ENCODE data around the gene PTPRC.
A peak's percentile ranks its signal among the peaks of the same experiment; 100 is the strongest.

PTPRC gene

DNA sequence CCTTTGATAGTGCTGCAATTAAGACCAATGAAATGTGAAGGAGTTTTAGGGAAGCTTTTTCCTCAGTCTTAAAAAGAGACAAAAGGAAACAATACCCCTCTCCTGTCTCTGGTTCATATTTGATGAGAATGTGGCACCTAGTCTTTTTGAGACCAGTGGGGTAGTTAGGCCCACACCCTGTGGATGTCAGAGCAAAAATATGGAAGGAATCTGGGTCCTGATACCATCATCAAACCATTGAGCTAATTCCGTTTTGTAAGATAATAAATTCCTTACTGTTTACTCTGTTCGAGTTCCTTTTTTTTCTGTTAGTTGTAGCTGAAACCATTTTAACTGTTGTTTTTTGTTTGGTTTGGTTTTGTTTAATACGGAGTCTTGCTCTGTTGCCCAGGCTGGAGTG lies 33.3 kb downstream of the PTPRC start:
- DNase-seq (ENCODE audit: low read depth in 2 of 2) = no peak

DNA sequence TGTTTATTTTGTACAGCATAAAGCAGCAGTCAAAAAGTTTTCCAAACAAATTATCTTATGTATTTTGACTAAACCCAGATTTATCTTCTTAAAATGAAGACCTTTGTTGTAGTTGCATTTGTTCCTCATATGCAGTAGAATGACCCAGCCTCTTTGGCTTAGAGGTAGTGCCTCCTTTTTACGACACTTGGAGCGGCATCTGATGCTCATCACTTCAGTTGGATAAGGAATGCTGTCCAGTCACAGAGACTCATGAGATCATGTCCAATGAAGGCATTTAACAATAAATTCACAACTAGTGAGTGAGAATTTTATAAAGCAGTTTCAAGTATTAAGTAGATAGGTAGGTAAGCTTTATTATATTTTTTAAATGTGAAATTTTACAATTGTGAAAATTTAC lies 35.2 kb downstream of the PTPRC start:
- no peak for DNase-seq (ENCODE audit: low read depth in 2 of 2)

GRCh38 chr1:198676253-198676652 lies 37.4 kb downstream of the PTPRC start:
- no peak for DNase-seq (ENCODE audit: low read depth in 2 of 2)

DNA sequence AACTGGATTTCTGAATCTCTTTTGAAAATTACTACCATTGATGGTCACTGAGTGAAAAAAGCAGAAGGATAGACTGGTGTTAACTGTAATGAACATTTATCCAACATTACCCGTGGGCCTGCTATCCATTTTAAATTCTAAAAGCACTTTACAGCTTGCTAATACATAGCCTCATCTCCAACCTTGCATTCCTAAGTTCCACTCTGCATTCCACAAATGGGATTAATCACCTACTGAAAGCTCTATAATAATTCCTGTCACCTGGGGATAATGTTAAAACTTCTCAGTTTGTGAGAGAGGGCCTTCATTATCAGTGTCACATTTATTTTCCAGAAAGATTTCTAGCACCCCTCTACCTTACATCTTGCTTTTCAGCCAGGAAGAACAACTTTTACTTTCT lies 38.2 kb downstream of the PTPRC start:
- no peak for DNase-seq (ENCODE audit: low read depth in 2 of 2)

DNA sequence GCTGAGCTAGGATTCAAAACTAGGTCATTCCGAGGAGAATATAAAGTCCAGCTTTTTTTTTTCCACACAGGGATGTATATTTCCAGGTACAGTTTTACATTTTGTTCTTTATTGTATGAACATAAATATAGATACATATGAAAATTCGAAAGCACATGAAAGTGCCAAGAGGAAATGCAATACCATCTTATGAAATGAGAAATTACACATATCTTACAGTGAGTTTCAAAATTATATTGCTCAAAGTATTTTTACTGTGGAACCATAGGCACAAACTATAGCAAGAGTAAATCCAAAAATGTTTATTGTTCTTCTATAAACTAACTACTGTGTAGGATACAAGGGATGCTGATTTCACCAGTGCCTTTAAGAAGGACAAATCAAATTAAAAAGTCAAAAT lies 39.0 kb downstream of the PTPRC start:
- DNase-seq (ENCODE audit: low read depth in 2 of 2) = no peak

- DNase-seq (ENCODE audit: low read depth in 2 of 2) = no peak
Observed at GRCh38 chr1:198678301-198678836, 39.5 kb downstream of the PTPRC start.

GRCh38 chr1:198678901-198679329 lies 40.1 kb downstream of the PTPRC start:
- no peak for DNase-seq (ENCODE audit: low read depth in 2 of 2)

DNA sequence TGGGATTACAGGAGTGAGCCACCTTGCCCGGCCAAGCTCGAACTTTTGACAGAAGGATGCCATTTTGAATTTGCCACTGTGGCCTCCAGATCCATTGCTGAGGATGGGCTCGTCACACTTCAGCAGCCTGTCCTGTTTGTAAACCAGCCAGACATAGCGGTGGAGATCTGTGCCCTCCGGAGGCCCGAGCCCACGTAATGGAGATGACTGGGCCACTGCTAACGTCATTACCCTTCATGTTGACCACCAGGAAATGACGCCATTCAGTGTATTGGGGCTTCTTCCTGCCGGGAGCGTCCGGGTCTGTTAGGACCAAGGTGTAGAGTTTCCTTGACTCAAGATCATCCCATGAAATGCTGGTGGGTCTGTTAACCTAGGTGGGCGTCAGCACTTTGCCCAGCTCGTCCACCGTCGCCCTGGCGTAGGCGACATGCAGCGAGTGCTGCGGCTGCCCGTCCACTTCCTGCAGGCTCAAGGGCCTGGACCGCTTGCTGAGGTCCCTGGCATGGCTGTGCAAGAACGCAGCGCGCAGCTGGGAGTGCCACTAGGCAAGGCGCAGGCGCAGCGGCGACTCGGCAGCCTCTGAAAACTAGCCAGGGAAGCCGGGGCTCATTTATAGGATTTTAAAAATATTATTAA lies 40.8 kb downstream of the PTPRC start:
- no peak for DNase-seq (ENCODE audit: low read depth in 2 of 2)

- DNase-seq (ENCODE audit: low read depth in 2 of 2) = no peak
Observed at GRCh38 chr1:198680174-198680875, 41.5 kb downstream of the PTPRC start.

DNA sequence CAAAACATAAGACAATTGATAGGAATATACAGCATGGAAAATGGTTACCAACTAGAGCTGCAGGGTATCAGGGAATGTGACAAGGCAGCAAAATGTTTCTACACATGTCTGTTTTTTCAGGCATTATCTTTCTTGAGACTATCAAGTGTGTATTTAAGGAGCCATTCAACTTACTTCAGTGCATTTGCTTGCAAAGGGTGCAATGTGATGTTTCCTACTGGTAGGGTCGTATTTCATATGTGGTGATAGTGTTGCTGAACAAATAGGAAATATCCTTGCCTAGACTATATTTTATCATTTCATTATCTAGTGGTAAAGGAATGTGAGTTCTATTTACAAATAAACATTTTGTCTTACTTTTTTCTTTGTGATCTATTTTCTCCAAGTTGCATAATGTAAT lies 42.4 kb downstream of the PTPRC start:
- DNase-seq (ENCODE audit: low read depth in 2 of 2) = no peak

DNA sequence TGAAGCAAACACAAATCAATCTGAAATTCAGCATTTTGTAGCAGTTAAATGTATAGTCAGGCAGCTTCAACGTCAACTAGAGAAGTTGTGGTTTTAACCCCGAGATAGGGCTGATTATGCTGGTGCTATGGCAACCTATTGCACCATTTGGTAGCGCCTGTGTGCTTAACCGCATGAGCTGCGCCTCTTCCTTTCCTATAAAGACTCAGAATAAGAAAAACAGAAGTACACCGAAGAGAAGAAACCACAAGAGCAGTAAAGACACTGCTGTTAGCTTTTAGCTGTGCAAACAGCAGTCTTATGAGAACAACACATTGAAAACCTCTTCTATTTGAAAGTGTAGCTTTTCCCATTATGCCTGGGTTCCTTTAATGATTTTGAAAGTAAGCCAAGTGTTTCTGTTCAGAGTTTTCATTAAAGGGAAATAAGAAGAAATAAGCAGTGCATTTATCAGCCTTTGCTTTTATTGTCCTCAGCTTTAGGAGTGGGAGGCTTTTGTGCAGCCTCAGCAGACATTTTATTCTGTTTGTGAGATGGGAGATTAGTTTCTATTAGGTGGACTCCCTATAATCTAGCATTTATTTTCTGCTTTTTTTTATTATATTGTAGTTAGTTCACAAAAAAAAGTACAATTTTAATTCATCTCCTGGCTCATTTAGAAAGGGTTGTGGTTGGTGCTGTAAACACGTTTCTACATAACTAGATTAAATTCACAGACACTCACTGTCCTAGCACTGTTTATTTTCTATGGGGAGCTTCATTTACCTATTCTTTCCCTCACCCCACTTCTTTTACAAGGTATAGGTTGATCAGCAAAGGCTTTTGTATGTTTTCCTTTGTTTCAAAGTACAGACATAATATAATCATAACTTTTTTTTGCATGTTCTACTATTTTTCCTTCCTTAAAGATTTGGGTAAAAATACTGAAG lies 43.3 kb downstream of the PTPRC start:
- DNase-seq (ENCODE audit: low read depth in 2 of 2) = peak; percentile 55 to 59

GRCh38 chr1:198682850-198683249 lies 44.0 kb downstream of the PTPRC start:
- no peak for DNase-seq (ENCODE audit: low read depth in 2 of 2)

DNA sequence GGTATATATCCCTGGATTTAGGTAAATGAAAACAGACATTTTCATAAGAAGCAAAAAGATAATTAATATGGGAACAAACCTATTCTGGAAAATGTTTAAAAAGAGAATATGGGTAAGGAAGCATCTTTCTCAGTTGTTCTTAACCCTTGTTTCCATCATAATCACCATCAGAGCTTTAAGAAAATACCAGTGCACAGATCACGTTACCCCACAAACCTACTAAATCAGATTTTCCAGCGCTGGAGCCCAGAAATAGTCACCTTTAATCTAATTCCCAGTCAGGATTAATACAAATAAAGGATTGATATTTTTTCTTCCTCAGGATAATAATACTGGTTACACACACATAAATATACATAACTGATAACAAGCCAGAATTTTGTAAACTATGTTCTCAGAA lies 44.6 kb downstream of the PTPRC start:
- DNase-seq (ENCODE audit: low read depth in 2 of 2) = no peak

- no peak for DNase-seq (ENCODE audit: low read depth in 2 of 2)
Observed at GRCh38 chr1:198686069-198686728, 47.4 kb downstream of the PTPRC start.

GRCh38 chr1:198687429-198687828 lies 48.6 kb downstream of the PTPRC start:
- no peak for DNase-seq (ENCODE audit: low read depth in 2 of 2)

DNA sequence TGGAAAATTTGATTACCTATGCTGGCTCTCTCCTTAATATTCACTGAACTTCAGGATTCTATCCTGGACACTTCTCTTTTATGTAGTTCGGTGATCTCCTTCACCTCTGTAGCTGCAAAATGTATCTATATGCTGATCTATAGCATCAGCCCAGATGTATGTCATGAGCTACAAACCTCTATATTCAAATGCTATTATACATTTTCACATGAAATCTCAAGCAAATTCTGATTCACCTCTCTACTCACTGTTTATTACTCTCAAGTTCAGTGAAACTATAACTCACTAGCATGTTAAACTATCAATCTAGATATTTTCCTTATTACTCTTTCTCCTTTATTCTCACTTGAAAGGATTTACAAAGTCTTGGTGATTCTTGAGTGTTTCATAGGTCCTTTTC lies 52.2 kb downstream of the PTPRC start:
- DNase-seq (ENCODE audit: low read depth in 2 of 2) = no peak

DNA sequence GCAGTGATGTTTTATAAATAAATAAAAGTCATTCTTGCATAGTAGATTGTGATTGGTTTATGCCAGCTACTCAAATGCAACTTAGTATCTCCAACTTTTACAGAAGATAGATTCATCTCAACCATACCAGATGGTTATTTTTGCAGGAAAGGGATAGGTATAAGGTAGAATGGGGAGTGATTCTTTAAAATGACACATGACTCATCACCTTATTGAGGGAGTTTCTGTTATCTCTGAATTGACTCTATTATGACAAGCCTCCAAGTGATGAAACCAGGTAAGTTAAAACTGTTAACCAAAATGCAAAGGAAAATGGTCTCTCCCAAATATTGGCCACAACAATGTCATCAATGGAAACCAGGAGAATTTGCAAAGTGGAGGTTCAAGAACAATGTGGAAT lies 54.5 kb downstream of the PTPRC start:
- DNase-seq (ENCODE audit: low read depth in 2 of 2) = no peak

GRCh38 chr1:198694542-198694941 lies 55.7 kb downstream of the PTPRC start:
- no peak for DNase-seq (ENCODE audit: low read depth in 2 of 2)

DNA sequence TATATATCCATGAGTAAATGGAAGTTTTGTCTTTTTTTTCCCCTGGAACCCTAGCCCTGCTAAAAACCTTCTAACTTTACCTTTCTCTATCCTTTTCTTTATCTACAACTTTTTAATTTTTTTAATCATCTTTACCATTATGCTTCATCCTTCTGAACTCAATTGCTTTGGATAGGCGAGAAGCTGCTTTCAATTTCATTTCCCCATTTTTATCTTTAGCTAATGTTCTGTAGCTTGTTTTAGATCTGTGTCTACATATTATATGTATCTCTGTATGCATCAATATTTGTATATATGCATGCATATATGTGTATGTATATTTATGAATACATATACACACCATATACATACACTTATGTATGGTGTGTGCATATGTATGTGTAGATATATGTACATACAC lies 57.4 kb downstream of the PTPRC start:
- no peak for DNase-seq (ENCODE audit: low read depth in 2 of 2)

DNA sequence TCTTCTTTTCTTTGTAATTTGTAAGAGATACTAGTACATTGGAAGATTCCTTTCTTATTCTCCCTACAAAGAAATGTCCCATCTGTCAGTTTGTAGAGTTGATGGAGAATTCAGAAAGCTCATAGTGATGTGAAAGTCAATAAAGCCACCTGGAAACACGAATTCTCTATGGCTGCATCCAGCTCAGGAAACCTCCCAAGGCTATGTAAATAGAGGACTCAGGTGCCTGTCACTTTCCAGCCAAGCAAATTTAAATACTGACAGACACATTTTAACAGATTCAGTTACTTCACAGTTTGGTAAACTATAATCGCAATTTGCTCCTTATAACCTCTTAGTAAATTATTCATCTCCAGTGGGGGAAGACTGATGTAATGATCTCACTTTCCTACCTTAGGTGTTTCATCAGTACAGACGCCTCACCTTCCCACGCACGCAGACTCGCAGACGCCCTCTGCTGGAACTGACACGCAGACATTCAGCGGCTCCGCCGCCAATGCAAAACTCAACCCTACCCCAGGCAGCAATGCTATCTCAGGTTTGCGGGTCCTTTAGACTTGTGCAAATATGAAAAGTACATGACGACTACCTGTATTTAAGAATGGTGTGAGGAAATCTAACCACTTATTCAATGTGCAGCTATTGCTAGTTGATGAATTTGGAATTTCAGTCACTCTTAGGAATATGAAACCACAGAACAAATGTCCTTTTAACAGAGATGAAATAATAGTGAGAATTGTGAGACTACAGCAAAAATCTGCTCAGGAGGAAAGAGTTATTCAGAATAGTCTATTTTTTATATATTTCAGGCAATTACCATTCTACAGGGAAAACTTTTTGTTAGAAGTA lies 60.6 kb downstream of the PTPRC start:
- DNase-seq (ENCODE audit: low read depth in 2 of 2) = peak; percentile 68 to 69

DNA sequence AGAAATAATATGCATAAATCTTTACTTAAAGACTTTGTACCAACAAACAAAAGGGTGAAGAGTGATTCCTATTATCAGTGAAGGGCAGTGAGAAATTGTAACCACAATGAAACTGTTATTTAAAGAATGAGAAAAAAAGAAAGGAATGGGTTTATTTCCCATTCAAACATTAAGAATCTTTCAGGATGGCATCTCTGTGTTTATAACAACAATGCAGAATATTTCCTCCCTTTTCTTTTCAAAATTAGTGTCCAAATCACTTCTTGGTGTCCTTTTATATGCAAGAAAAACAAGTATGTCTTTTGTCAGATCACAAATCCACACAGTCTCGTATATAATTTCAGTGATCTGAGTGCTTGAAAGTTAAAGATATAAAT lies 61.2 kb downstream of the PTPRC start:
- no peak for DNase-seq (ENCODE audit: low read depth in 2 of 2)

Data from stimulated activated CD4-positive, alpha-beta T cell treated with anti-CD3 and anti-CD28 coated beads, Interleukin-12 subunit alpha, Interleukin-12 subunit beta, amount 100 ng/mL, for 24 hours (primary cell).